ENCODE results near the gene AMBRA1. TPM values are rescaled to one million over a fixed set of nuclear protein-coding genes. Genes with fewer than 3 reads are reported as not detected.

Gene AMBRA1
- total RNA-seq, 4 donors from 2014 or later = 25.7 to 33.1 (median 30.2) TPM

GRCh38 chr11:46541593-46542371 lies 52.0 kb downstream of the AMBRA1 start:
- WGBS, 2 donors (ENCODE audit: low coverage in 1 of 2) = 89 to 91% methylated on average over 4 to 6 of the region's 16 CpGs
- H3K27ac ChIP-seq = no peak overlapping the region
- no peak for ATAC-seq

GRCh38 chr11:46540807-46541206 lies 53.0 kb downstream of the AMBRA1 start:
- Histone ChIP-seq H3K9me3 (no peaks in the 10 kb centered on the region), H3K4me1 (peaks cover 0 to 15% (median 0%) of the 10 kb centered on the region in 3 donors)

More at GRCh38 chr11:46541593-46542371, 52.0 kb downstream of the AMBRA1 start:
- TF ChIP-seq CTCF (IDR thresholded peaks at IDR 0.05) (no peak), POLR2AphosphoS5 (IDR thresholded peaks at IDR 0.05) (no peak), POLR2A (IDR thresholded peaks at IDR 0.05) (no peak)
- no peaks in the 10 kb centered on the region for H3K27me3 ChIP-seq
- H3K9me3 ChIP-seq = no peaks in the 10 kb centered on the region
- peaks cover 0 to 9% (median 0%) of the 10 kb centered on the region in 3 donors for H3K4me1 ChIP-seq
- H3K36me3 ChIP-seq = peaks cover 0 to 75% of the 10 kb centered on the region in 2 donors
- H3K4me3 ChIP-seq = no peak overlapping the region

GRCh38 chr11:46537537-46538295 lies 56.1 kb downstream of the AMBRA1 start:
- WGBS, 2 donors (ENCODE audit: low coverage in 1 of 2) = 58 to 72% methylated on average over 4 to 5 of the region's 5 CpGs
- peak; percentile 60 for ATAC-seq
- no peak for TF ChIP-seq EP300 (IDR thresholded peaks at IDR 0.05)
- no peak for TF ChIP-seq POLR2A (IDR thresholded peaks at IDR 0.05)
- TF ChIP-seq POLR2AphosphoS5 (IDR thresholded peaks at IDR 0.05) = no peak
- TF ChIP-seq CTCF (IDR thresholded peaks at IDR 0.05) = peak; percentile 65 to 80 (median 74)

More at GRCh38 chr11:46540807-46541206, 53.0 kb downstream of the AMBRA1 start:
- Histone ChIP-seq H3K27me3 (no peaks in the 10 kb centered on the region), H3K27ac (no peak overlapping the region), H3K36me3 (peaks cover 0 to 65% of the 10 kb centered on the region in 2 donors), H3K4me3 (no peak overlapping the region)
- TF ChIP-seq EP300 (IDR thresholded peaks at IDR 0.05) = no peak
- no peak for TF ChIP-seq POLR2AphosphoS5 (IDR thresholded peaks at IDR 0.05)
- no peak for TF ChIP-seq POLR2A (IDR thresholded peaks at IDR 0.05)
- TF ChIP-seq CTCF (IDR thresholded peaks at IDR 0.05) = no peak
- WGBS, 2 donors (ENCODE audit: low coverage in 1 of 2) = 85 to 93% methylated on average over 4 of the region's 4 CpGs
- ATAC-seq = no peak

GRCh38 chr11:46537121-46537520 lies 56.7 kb downstream of the AMBRA1 start:
- ATAC-seq = no peak
- H3K4me1 ChIP-seq = peaks cover 0 to 22% (median 0%) of the 10 kb centered on the region in 3 donors
- no peak for TF ChIP-seq EP300 (IDR thresholded peaks at IDR 0.05)
- TF ChIP-seq POLR2AphosphoS5 (IDR thresholded peaks at IDR 0.05) = no peak
- TF ChIP-seq POLR2A (IDR thresholded peaks at IDR 0.05) = no peak
- TF ChIP-seq CTCF (IDR thresholded peaks at IDR 0.05) = no peak

More at GRCh38 chr11:46537537-46538295, 56.1 kb downstream of the AMBRA1 start:
- H3K27me3 ChIP-seq = no peaks in the 10 kb centered on the region
- H3K27ac ChIP-seq = no peak overlapping the region
- no peaks in the 10 kb centered on the region for H3K9me3 ChIP-seq
- H3K4me1 ChIP-seq = peaks cover 0 to 22% (median 0%) of the 10 kb centered on the region in 3 donors
- H3K4me3 ChIP-seq = no peak overlapping the region
- peaks cover 0 to 34% of the 10 kb centered on the region in 2 donors for H3K36me3 ChIP-seq

More at GRCh38 chr11:46537121-46537520, 56.7 kb downstream of the AMBRA1 start:
- Histone ChIP-seq H3K36me3 (peaks cover 0 to 28% of the 10 kb centered on the region in 2 donors), H3K9me3 (no peaks in the 10 kb centered on the region), H3K4me3 (no peak overlapping the region), H3K27ac (no peak overlapping the region), H3K27me3 (no peaks in the 10 kb centered on the region)
- WGBS, 2 donors (ENCODE audit: low coverage in 1 of 2) = 63 to 77% methylated on average over 2 of the region's 2 CpGs
